Mesenchymal stem cell (in vitro differentiated cells and primary cell): ENCODE measurements around the gene HDGFL2.

Source experiments
- DNase-seq: peaks from one replicate; pipeline ENCODE4 v3.0.0-alpha.2; 2013
- H2AFZ ChIP-seq: one replicate; pipeline ENCODE4 v1.6.1; 2013; ENCODE audit warnings: low read depth, mild to moderate bottlenecking, control low read depth, inconsistent platforms, low read length, moderate library complexity
- H2AK5ac ChIP-seq: 2 replicates; pipeline ENCODE4 v1.6.1; 2013; ENCODE audit warnings: low read length, moderate library complexity, mild to moderate bottlenecking, inconsistent platforms; ENCODE audit not compliant: severe bottlenecking
- H2BK120ac ChIP-seq: one replicate; pipeline ENCODE4 v1.6.1; 2013; ENCODE audit warnings: low read depth, mild to moderate bottlenecking, inconsistent platforms, low read length, moderate library complexity
- H2BK12ac ChIP-seq, 2 experiments: one replicate each; pipeline ENCODE4 v1.6.1; 2013; ENCODE audit warnings: inconsistent platforms in 2 of 2, low read length in 2 of 2, mild to moderate bottlenecking in 2 of 2, moderate library complexity in 2 of 2, control low read depth in 1 of 2
- H2BK15ac ChIP-seq: one replicate; pipeline ENCODE4 v1.6.1; 2013; ENCODE audit warnings: mild to moderate bottlenecking, low read depth, inconsistent platforms; ENCODE audit not compliant: poor library complexity, severe bottlenecking
- H2BK5ac ChIP-seq: 2 replicates; pipeline ENCODE4 v1.6.1; 2013; ENCODE audit warnings: low read depth, mild to moderate bottlenecking, low read length, control low read depth, inconsistent platforms; ENCODE audit not compliant: poor library complexity, severe bottlenecking
- H3K14ac ChIP-seq, 2 experiments: one replicate each; pipeline ENCODE4 v1.6.1; 2013; ENCODE audit warnings: inconsistent platforms in 2 of 2, low read length in 2 of 2, control low read depth in 1 of 2, mild to moderate bottlenecking in 1 of 2, moderate library complexity in 1 of 2
- H3K18ac ChIP-seq, 2 experiments: one replicate each; pipeline ENCODE4 v1.6.1; 2013; ENCODE audit warnings: inconsistent platforms in 2 of 2, low read length in 2 of 2, control low read depth in 1 of 2, low read depth in 1 of 2, mild to moderate bottlenecking in 1 of 2
- H3K23ac ChIP-seq, 2 experiments: one replicate each; pipeline ENCODE4 v1.6.1; 2013; ENCODE audit warnings: inconsistent platforms in 2 of 2, low read length in 2 of 2, mild to moderate bottlenecking in 2 of 2, moderate library complexity in 2 of 2, control low read depth in 1 of 2
- H3K27ac ChIP-seq: 2 replicates; pipeline ENCODE4 v1.5.1; 2013; ENCODE audit warnings: mild to moderate bottlenecking, moderate library complexity, low read length, control low read depth, inconsistent platforms; ENCODE audit not compliant: poor library complexity, severe bottlenecking
- H3K27me3 ChIP-seq, 2 experiments: 2 replicates each; pipeline versions ENCODE4 v1.6.1 to v1.7.0; 2013; ENCODE audit warnings: low read length in 2 of 2, mild to moderate bottlenecking in 2 of 2, moderate library complexity in 2 of 2, control low read depth in 1 of 2, inconsistent platforms in 1 of 2; ENCODE audit not compliant: control insufficient read depth in 1 of 2, insufficient read depth in 1 of 2
- H3K36me3 ChIP-seq, 2 experiments: 2 replicates each; pipeline versions ENCODE4 v1.6.1 to v1.7.0; 2013; ENCODE audit warnings: low read length in 2 of 2, control low read depth in 1 of 2, inconsistent platforms in 1 of 2, low read depth in 1 of 2, mild to moderate bottlenecking in 1 of 2; ENCODE audit not compliant: insufficient read depth in 2 of 2, control insufficient read depth in 1 of 2
- H3K4ac ChIP-seq, 2 experiments: one replicate each; pipeline ENCODE4 v1.6.1; 2013; ENCODE audit warnings: inconsistent platforms in 2 of 2, low read length in 2 of 2, mild to moderate bottlenecking in 2 of 2, moderate library complexity in 2 of 2, control low read depth in 1 of 2, low read depth in 1 of 2
- H3K4me1 ChIP-seq: 2 replicates; pipeline ENCODE4 v1.6.1; 2013; ENCODE audit warnings: low read depth, low read length, control low read depth; ENCODE audit not compliant: control insufficient read depth, insufficient read depth
- H3K4me2 ChIP-seq: 2 replicates; pipeline ENCODE4 v1.6.1; 2013; ENCODE audit warnings: low read length, mild to moderate bottlenecking, inconsistent platforms; ENCODE audit not compliant: poor library complexity, severe bottlenecking
- H3K4me3 ChIP-seq, 2 experiments: 2 replicates each; pipeline versions ENCODE4 v1.5.1 to v1.7.0; 2013; ENCODE audit warnings: low read length in 2 of 2, mild to moderate bottlenecking in 2 of 2, control low read depth in 1 of 2, low read depth in 1 of 2; ENCODE audit not compliant: insufficient read depth in 1 of 2
- H3K79me1 ChIP-seq: replicated peaks from 2 replicates; pipeline ENCODE4 v1.6.1; 2013; ENCODE audit warnings: mild to moderate bottlenecking, control low read depth, low read length, inconsistent platforms; ENCODE audit not compliant: poor library complexity, severe bottlenecking
- H3K9ac ChIP-seq: 2 replicates; pipeline ENCODE4 v1.7.0; 2013; ENCODE audit warnings: mild to moderate bottlenecking, low read length, moderate library complexity
- H3K9me3 ChIP-seq: 2 replicates; pipeline ENCODE4 v1.7.0; 2013; ENCODE audit warnings: mild to moderate bottlenecking, low read length; ENCODE audit not compliant: control insufficient read depth
- H4K8ac ChIP-seq: one replicate; pipeline ENCODE4 v1.6.1; 2013; ENCODE audit warnings: inconsistent platforms, mild to moderate bottlenecking, low read length, moderate library complexity
- H4K91ac ChIP-seq: one replicate; pipeline ENCODE4 v1.6.1; 2013; ENCODE audit warnings: mild to moderate bottlenecking, low read length, inconsistent platforms
- WGBS: methylation state at CpG from one replicate; pipeline ENCODE4 v1.1.7; 2013; ENCODE audit warnings: mixed read lengths; 5-methylcytosine and 5-hydroxymethylcytosine counted together

The HDGFL2 gene

DNA sequence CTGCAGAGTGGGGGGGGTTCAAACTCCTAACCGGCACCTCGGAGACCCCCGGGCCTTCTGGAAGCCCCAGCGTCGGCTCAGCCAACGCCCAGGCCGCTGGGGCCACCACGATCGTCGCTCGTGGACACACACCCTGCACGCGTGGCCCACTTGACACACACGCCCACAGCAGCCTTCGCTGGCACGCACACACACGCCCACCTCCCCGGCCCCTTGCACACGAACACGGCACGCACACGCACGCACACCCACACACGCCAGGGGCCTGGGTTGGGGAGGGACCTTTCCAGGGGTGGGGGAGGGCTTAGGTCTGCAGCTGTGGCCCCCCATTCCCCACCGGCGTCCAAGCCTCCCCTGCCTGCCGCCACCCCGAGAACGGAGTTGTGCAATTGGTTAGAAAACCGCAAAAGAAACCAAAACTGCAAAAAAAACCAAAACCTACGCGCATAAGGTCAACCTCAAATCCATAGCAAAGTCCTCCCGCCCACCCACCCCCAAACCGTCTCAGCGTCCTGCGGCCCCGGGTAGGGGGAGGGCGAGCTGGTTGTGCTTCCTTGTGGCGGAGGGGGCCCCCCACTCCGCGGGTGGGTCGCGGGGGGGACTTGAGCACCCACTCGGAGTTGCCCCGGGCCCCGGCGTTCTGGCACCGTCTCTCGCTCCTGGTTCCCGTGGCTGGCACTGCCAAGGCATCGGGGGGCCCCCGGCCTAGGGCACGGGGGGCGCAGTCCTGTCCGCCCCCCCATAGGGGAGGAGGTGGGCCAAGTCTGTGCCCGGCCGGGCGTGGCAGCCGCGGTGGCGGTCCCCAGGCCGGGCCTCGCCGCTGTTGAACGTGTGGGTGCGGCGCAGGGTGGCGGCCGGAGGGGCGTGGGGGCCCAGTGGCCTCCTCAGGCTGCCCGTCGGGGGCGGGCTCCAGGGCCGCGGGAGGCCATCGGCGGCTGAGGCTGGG is 71.1 kb downstream of the HDGFL2 start:
- Histone ChIP-seq H3K27ac (no peak overlapping the region), H2BK15ac (no peak overlapping the region), H2BK12ac (no peak overlapping the region), H2BK120ac (no peak overlapping the region), H3K9ac (no peak overlapping the region), H2AK5ac (no peak overlapping the region), H3K79me1 (no peaks in the 10 kb centered on the region), H3K4me2 (no peak overlapping the region), H3K4me1 (peaks cover 4% of the 10 kb centered on the region), H4K91ac (no peak overlapping the region), H4K8ac (no peak overlapping the region), H3K4me3 (no peak overlapping the region), H3K18ac (no peak overlapping the region), H3K23ac (no peak overlapping the region), H3K14ac (no peak overlapping the region), H3K36me3 (peaks cover 0 to 19% of the 10 kb centered on the region in 2 experiments), H2AFZ (no peak overlapping the region), H3K9me3 (peaks cover 4% of the 10 kb centered on the region), H3K27me3 (peaks cover 12 to 36% of the 10 kb centered on the region in 2 experiments), H2BK5ac (no peak overlapping the region), H3K4ac (no peak overlapping the region)
- WGBS: 95% methylated on average over 65 of the region's 77 CpGs
- DNase-seq: no peak

DNA sequence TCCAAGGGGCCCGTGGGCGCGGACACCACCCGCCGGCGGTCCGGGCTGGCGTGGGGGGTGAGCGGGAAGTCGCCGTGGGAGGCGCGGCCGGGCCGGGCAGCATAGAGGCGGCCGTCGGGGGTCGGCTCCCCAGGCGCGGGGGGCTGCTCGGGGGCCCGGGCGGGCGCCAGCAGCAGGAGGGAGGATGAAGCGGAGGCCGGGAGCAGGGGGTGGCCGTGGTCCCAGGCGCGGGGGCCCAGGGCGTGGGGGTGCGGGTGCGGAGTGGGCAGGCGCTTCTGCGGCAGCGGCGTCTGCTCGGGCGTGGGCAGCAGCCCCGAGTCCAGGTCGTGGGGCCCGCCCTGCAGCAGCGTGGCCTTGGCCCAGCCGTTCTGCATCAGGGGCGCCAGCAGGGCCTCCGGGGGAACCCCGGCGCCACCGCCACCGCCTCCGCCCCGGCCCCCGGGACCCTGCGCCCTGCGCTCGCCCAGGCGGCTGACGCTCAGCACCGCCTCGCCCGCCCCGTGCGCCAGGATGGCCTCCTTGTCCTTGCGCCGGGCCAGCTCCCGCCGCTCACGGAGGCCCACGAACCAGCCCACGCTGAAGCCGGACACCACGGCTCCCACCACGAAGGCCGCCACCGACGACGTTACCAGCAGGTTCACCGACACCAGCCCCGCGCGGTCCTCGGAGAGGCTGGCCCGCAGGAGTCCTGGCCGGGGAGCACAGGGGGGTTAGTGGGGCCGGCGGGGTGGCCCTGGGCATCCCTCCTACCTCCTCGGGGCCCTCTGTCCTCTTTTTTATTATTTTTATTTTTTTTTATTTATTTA is 71.9 kb downstream of the HDGFL2 start:
- H3K27ac ChIP-seq: no peak overlapping the region

DNA sequence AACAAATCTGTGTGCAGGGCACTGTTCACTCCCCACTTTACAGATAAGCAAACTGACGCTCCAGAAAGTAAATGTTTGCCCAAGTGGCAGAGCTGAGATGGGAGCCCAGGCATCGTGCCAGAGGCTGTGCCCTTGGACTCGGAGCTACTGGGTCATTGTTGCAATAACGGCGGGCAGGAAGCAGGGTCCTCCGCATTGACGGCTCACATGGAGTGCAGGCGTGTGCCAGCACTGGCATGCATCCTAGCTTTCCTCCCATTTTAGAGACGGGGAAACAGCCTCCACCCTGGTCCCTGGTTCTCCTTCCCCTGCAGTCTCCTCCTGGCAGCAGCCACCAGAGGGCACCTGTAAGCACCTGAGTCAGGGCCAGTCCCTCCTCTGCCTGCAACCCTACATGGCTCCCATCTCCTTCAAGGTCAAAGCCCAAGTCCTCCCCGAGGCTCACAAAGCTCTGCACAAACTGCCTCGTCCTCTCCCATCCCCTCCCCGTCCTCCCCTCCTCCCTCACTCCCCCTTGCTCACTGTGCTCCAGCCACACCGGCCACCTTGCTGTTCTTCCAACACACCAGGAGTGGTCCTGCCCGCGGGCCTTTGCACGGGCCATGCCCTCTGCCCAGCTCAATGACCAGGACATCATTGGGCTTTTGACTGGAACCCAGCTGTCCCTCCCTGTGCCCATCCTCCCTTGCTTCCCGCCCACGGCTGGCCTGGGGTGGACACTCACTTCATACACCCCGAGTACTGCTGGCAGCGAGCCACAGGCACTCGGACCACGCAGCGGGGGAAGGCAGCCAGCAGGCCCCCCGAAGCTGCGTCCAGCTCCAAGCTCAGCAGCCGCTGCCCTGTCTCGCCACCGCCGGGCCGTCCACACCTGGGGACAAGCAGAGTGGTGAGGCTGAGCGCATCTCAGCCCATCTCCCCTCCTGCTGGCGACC is 75.5 kb downstream of the HDGFL2 start:
- H3K23ac ChIP-seq: no peak overlapping the region
- H3K9me3 ChIP-seq: no peaks in the 10 kb centered on the region
- no peak overlapping the region for H2BK5ac ChIP-seq
- H3K36me3 ChIP-seq: peaks cover 0 to 28% of the 10 kb centered on the region in 2 experiments
- H2BK120ac ChIP-seq: no peak overlapping the region
- no peak overlapping the region for H3K4me2 ChIP-seq
- H3K4ac ChIP-seq: no peak overlapping the region
- no peak overlapping the region for H2BK15ac ChIP-seq
- no peak overlapping the region for H3K9ac ChIP-seq
- DNase-seq: no peak
- H3K4me3 ChIP-seq: no peak overlapping the region
- H3K18ac ChIP-seq: no peak overlapping the region
- no peak overlapping the region for H2AK5ac ChIP-seq
- no peak overlapping the region for H3K27ac ChIP-seq
- H3K4me1 ChIP-seq: peaks cover 4% of the 10 kb centered on the region
- peaks cover 0 to 33% of the 10 kb centered on the region in 2 experiments for H3K27me3 ChIP-seq
- no peaks in the 10 kb centered on the region for H3K79me1 ChIP-seq
- 86% methylated on average over 32 of the region's 32 CpGs for WGBS
- no peak overlapping the region for H4K8ac ChIP-seq
- H2AFZ ChIP-seq: no peak overlapping the region
- peak overlapping the region in 1 of 2 experiments; percentile 51 for H3K14ac ChIP-seq
- H2BK12ac ChIP-seq: no peak overlapping the region
- H4K91ac ChIP-seq: no peak overlapping the region

More for the DNA sequence above, 71.9 kb downstream of the HDGFL2 start:
- peaks cover 4% of the 10 kb centered on the region for H3K4me1 ChIP-seq
- 97% methylated on average over 74 of the region's 87 CpGs for WGBS
- no peak overlapping the region for H3K9ac ChIP-seq
- H2BK15ac ChIP-seq: no peak overlapping the region
- H3K36me3 ChIP-seq: peaks cover 0 to 23% of the 10 kb centered on the region in 2 experiments
- H3K4me2 ChIP-seq: no peak overlapping the region
- no peak overlapping the region for H3K4ac ChIP-seq
- no peak overlapping the region for H2AFZ ChIP-seq
- H2BK5ac ChIP-seq: no peak overlapping the region
- H4K91ac ChIP-seq: no peak overlapping the region
- no peak overlapping the region for H2AK5ac ChIP-seq
- H2BK12ac ChIP-seq: no peak overlapping the region
- H3K18ac ChIP-seq: no peak overlapping the region
- no peak overlapping the region for H4K8ac ChIP-seq
- H3K27me3 ChIP-seq: peaks cover 9 to 34% of the 10 kb centered on the region in 2 experiments
- H3K9me3 ChIP-seq: peaks cover 4% of the 10 kb centered on the region
- no peak overlapping the region for H3K4me3 ChIP-seq
- no peak overlapping the region for H3K14ac ChIP-seq
- no peak overlapping the region for H3K23ac ChIP-seq
- H3K79me1 ChIP-seq: no peaks in the 10 kb centered on the region
- no peak for DNase-seq
- no peak overlapping the region for H2BK120ac ChIP-seq
